Measurements from ENCODE around the gene SPSB4. TPM values are rescaled to one million over a fixed set of nuclear protein-coding genes. Genes with fewer than 3 reads are reported as not detected.

SPSB4 gene
- not detected in 2 replicates for total RNA-seq (2011; cell fraction: chromatin; rRNA removed; ENCODE audit: low replicate concordance)
- not detected in 2 replicates for total RNA-seq (2011; cell fraction: nucleolus; rRNA removed)
- not detected in 2 replicates for total RNA-seq (2011; cell fraction: nucleoplasm; rRNA removed)
- not detected in 2 replicates for total RNA-seq (2014; rRNA removed)
- total RNA-seq (2014; rRNA removed; fragmentation: Illumina TruSeq; extraction: Trizol), result not detected in 2 replicates
- not detected in 2 replicates for total RNA-seq (2015; rRNA removed; fragmentation: Illumina TruSeq; extraction: Trizol)
- 0.07 TPM in 1 of 2 replicates, not detected in the other for total RNA-seq (2021)
- not detected in 2 replicates for polyA plus RNA-seq (2011; rRNA removed)
- not detected in 2 replicates for polyA plus RNA-seq (2011; cell fraction: cytosol; rRNA removed)
- polyA plus RNA-seq (2011; cell fraction: nucleus; rRNA removed), result not detected in 2 replicates
- not detected in 2 replicates for polyA plus RNA-seq (2012)
- polyA plus RNA-seq (2014; fragmentation: Illumina TruSeq; extraction: Trizol), result not detected in 2 replicates
- not detected for polyA plus RNA-seq (2014; fragmentation: Nextera tagmentation; extraction: Ambion mirVana)
- not detected in 2 replicates for polyA plus RNA-seq (2014; rRNA removed)
- not detected in 2 replicates for polyA minus RNA-seq (2011; rRNA and poly(A)+ RNA removed)
- not detected in 2 replicates for polyA minus RNA-seq (2011; cell fraction: cytosol; rRNA and poly(A)+ RNA removed)
- not detected in 2 replicates for polyA minus RNA-seq (2011; cell fraction: nucleus; rRNA and poly(A)+ RNA removed)
- percentile 5 among the genes with signal in this experiment for Bru-seq, nascent RNA
- percentile 14 among the genes with signal in this experiment for BruChase-seq, experiment 1, labeled RNA remaining after a 2-hour chase
- BruChase-seq, experiment 2, labeled RNA remaining after a 6-hour chase, result percentile 10 among the genes with signal in this experiment
- long read RNA-seq, experiment 1, result 0 reads
- long read RNA-seq, experiment 2, result 0 reads
- long read RNA-seq, experiment 3, result 0 reads

DNA sequence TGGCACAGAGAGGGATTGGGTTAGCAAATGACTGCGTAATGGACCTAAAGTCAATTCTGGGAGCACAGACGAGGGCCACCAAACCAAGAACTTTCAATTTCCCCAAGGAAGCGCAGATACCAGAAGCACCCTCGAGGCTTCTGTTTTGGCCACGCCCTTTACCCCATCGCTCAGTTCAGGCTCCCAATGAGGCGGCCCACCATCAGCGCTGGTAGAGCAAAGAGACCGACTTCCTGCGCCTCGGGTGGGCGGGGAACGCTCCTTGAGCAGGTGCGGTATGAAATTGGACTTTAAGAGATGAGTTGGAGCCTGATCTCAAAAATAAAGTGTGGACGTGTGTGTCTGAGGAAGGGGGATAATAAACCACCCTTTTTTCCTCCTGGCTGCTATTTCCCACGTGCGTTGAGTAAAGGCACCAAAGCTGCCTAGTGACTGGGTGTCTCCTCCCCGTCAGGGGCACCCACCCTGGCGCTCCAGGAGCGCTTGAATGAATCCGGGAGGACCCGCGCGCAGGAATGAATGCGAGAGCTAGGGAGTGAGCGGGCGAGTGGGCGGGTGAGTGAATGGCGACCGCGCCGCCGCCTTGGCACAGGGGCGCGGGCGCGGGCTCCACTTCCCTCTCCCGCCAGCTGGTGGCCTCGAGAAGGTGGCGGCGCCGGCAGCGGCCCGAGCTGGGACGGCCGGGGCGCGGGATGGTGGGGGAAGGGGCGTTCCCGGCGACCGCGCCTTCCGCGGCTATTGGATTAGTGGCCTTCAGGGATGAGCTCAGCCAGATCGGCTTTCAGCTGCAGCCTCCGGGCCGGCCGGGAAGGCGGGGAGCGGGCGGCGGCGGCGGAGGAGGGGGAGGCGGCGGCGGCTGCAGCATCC, at the start of gene SPSB4:
Gene SPSB4 (plus strand): TSS at position 772 of the 867 bp plus-strand sequence. CDS start 14,758 bp downstream, outside the sequence.
- in situ Hi-C loops (cut with MboI) (no loop called here), intact Hi-C loops (cut with micrococcal nuclease) (no loop called here)
- no peak within 1 kb of the TSS for H3K27ac ChIP-seq (ENCODE audit: extremely low read depth, low read depth, low read length)
- H4K20me1 ChIP-seq (replicated peaks; ENCODE audit: control insufficient read depth, insufficient read depth, low read length), result no peaks in the 10 kb centered on the region
- no peak within 1 kb of the TSS for H3K4me2 ChIP-seq (ENCODE audit: insufficient read depth, low read length)
- 28% methylated on average over 28 of the region's 68 CpGs for WGBS (ENCODE audit: insufficient coverage, low coverage, missing lambda C conversion rate)
- TF ChIP-seq, protein P1, sequence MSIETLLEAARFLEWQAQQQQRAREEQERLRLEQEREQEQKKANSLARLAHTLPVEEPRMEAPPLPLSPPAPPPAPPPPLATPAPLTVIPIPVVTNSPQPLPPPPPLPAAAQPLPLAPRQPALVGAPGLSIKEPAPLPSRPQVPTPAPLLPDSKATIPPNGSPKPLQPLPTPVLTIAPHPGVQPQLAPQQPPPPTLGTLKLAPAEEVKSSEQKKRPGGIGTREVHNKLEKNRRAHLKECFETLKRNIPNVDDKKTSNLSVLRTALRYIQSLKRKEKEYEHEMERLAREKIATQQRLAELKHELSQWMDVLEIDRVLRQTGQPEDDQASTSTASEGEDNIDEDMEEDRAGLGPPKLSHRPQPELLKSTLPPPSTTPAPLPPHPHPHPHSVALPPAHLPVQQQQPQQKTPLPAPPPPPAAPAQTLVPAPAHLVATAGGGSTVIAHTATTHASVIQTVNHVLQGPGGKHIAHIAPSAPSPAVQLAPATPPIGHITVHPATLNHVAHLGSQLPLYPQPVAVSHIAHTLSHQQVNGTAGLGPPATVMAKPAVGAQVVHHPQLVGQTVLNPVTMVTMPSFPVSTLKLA (conservative IDR thresholded peaks at IDR 0.05), result no peak
- TF ChIP-seq, protein P2, sequence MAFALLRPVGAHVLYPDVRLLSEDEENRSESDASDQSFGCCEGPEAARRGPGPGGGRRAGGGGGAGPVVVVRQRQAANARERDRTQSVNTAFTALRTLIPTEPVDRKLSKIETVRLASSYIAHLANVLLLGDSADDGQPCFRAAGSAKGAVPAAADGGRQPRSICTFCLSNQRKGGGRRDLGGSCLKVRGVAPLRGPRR (CRISPR knock-in tag; IDR thresholded peaks at IDR 0.05), result no peak
- TF ChIP-seq ZNF408 (CRISPR knock-in tag; IDR thresholded peaks at IDR 0.05; ENCODE audit: low read depth) (no peak), NKRF (IDR thresholded peaks at IDR 0.05; ENCODE audit: borderline replicate concordance) (no peak), ZSCAN29 (IDR thresholded peaks at IDR 0.05) (no peak), NFIC (IDR thresholded peaks at IDR 0.05) (no peak), RBM17 (IDR thresholded peaks at IDR 0.05; ENCODE audit: borderline replicate concordance, low read depth, low read length) (no peak)
- H3K9me1 ChIP-seq (ENCODE audit: control insufficient read depth, insufficient read depth, low read length), result no peaks in the 10 kb centered on the region
- H3K9ac ChIP-seq (ENCODE audit: insufficient read depth in 1 of 2, low read depth in 2 of 2, low read length in 2 of 2), result no peak within 1 kb of the TSS
- peaks cover 9 to 63% of the 10 kb centered on the region in 2 experiments; a peak in 4 of 5 replicates for H3K27me3 ChIP-seq (ENCODE audit: control insufficient read depth in 2 of 2, insufficient read depth in 2 of 2, low read length in 2 of 2)
- FAIRE-seq (no peak), ATAC-seq (no peak), DNase-seq (ENCODE audit: extremely low read depth in 1 of 4, low spot score in 3 of 4) (no peak)
- ChIA-PET CTCF (ENCODE audit: low intra/inter-chr PET ratio) (no interaction called here), POLR2A (interaction anchor here (1.4 kb wide), 1 partner anchor 9 kb away, joined by 4 read pairs; no protein-coding TSS in a partner anchor)
- H3K4me3 ChIP-seq, result no peak within 1 kb of the TSS
- no peaks in the 10 kb centered on the region for H3K36me3 ChIP-seq (ENCODE audit: control insufficient read depth, insufficient read depth, low read length)
- peaks cover 0 to 3% of the 10 kb centered on the region in 2 experiments; a peak in 1 of 5 replicates for H3K4me1 ChIP-seq (replicated peaks in 1 of 2; ENCODE audit: control insufficient read depth in 2 of 2, insufficient read depth in 2 of 2, low read length in 2 of 2)
- no peak within 1 kb of the TSS for H2AFZ ChIP-seq (ENCODE audit: low read depth, low read length)
- H3K79me2 ChIP-seq (ENCODE audit: control insufficient read depth, insufficient read depth, low read length), result no peaks in the 10 kb centered on the region
- no TSS peak for BruUV-seq (replicated peaks)
- H3K9me3 ChIP-seq (replicated peaks; ENCODE audit: control insufficient read depth, insufficient read depth, low read depth, low read length), result no peaks in the 10 kb centered on the region
